H1 (cell line): ENCODE results near the gene WDR48. TPM values are rescaled to one million over a fixed set of nuclear protein-coding genes. Genes with fewer than 3 reads are reported as not detected.

ENCODE experiments used
- BACH1 ChIP-seq: IDR thresholded peaks from 2 replicates; pipeline ENCODE4 v1.6.1; 2012; ENCODE audit warnings: low read length, improper control_type of control experiment
- E2F6 ChIP-seq: IDR thresholded peaks from 2 replicates; pipeline ENCODE4 v1.6.1; 2012; ENCODE audit warnings: inconsistent platforms
- EP300 ChIP-seq, 2 experiments: IDR thresholded peaks; 1 replicate in 1 of 2; 2 replicates in 1 of 2; pipeline ENCODE4 v1.6.1; 2011 to 2012; ENCODE audit warnings: low read depth in 2 of 2, low read length in 2 of 2, mild to moderate bottlenecking in 2 of 2, borderline replicate concordance in 1 of 2, inconsistent platforms in 1 of 2, moderate library complexity in 1 of 2
- SIN3A ChIP-seq, 2 experiments: IDR thresholded peaks in 1 of 2; conservative IDR thresholded peaks in 1 of 2; 2 replicates each; pipeline ENCODE4 v1.6.1; 2011 to 2012; ENCODE audit warnings: low read length in 2 of 2, improper control_type of control experiment in 1 of 2, low read depth in 1 of 2, mild to moderate bottlenecking in 1 of 2
- SUZ12 ChIP-seq: fragments of 200-600 bp; sonication (generic); IDR thresholded peaks from 2 replicates; pipeline ENCODE4 v1.6.1; 2012; ENCODE audit warnings: mild to moderate bottlenecking, inconsistent platforms, low read length, moderate library complexity, mixed read lengths
- YY1 ChIP-seq: IDR thresholded peaks from 2 replicates; pipeline ENCODE4 v1.6.1; 2011; ENCODE audit warnings: low read depth, mild to moderate bottlenecking, low read length
- polyA plus RNA-seq, 7 experiments: library from polyadenylated mRNA; depleted of rRNA in 3 of 7; stranded (reverse) in 5 of 7; unstranded in 2 of 7; fragments of >200 nt in 5 of 7; fragments of 200-250 nt in 2 of 7; gene quantifications; 1 replicate in 5 of 7; 2 replicates in 1 of 7; 4 replicates in 1 of 7; pipeline versions ENCODE4 v1.2.1 to v1.2.3, GENCODE V29; 2011 to 2013; ENCODE audit warnings: missing spikeins in 2 of 7, mixed read lengths in 2 of 7
- total RNA-seq: library from RNA; stranded (reverse); fragmentation: NEBNext Ultra II Directional; extraction: Animal tissue kit (Norgen Biotek cat#: 25700); gene quantifications from 2 replicates; pipeline ENCODE4 v1.2.1, GENCODE V29; 2021

The WDR48 gene
- total and polyA plus RNA-seq, 2 of the 8 experiments (the other 6 are each of a cell fraction or from before 2014, with no cell fraction given) = 21.2 to 54.1 TPM

DNA sequence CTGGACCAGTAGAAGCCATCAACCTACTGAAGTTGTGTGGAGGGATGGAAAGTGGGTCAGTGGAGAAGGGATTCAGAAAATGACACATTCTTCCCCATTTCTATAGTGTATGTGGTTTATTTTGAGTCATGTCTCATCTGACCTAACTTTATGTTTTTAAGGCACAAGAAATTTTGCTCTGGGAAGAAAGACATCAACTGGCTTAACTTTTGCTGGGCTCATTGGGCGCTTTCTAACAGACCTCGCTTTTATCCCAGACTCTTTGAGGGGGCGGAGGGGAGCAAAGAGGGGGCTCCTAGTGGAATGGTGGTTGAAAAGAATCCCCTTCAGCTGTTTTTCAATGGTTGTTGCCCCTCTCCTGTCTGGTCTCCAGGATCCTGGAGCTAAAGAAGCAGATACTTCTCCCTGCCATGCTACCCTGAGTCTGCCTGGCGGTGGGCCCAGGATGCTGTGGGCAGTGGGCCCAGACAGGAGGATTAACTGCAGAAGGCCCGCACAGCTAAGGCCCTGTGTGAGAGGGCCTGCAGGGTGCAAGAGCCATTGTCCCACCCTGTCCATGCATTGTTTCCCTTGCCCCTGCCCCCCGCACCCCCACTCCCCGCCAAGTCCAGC, 87.1 kb downstream of the WDR48 start (continued):
- no peak for TF ChIP-seq E2F6
- no peak for TF ChIP-seq BACH1
- no peak for TF ChIP-seq SUZ12
- TF ChIP-seq EP300 (IDR thresholded peaks at IDR 0.05; ENCODE audit: borderline replicate concordance in 1 of 2, low read depth in 2 of 2, low read length in 2 of 2) = no peak
- no peak for TF ChIP-seq YY1
- no peak for TF ChIP-seq SIN3A (conservative IDR thresholded peaks at IDR 0.05 in 1 of 2, IDR thresholded peaks at IDR 0.05 in 1 of 2; ENCODE audit: low read depth in 1 of 2, low read length in 2 of 2)
